Neural cell (in vitro differentiated cells): Measurements from ENCODE around the gene KRT27.

ENCODE experiments used
- CTCF ChIP-seq: fragments of 450-650 bp; IDR thresholded peaks from 2 replicates; pipeline ENCODE4 v1.5.1; 2014; ENCODE audit warnings: antibody characterized with exemption, mild to moderate bottlenecking, moderate library complexity; ENCODE audit not compliant: poor library complexity, severe bottlenecking
- EP300 ChIP-seq: fragments of 450-650 bp; conservative IDR thresholded peaks from 2 replicates; pipeline ENCODE4 v1.6.1; 2014; ENCODE audit warnings: antibody characterized with exemption, mild to moderate bottlenecking, moderate library complexity; ENCODE audit not compliant: poor library complexity, severe bottlenecking
- RAD21 ChIP-seq: fragments of 450-650 bp; conservative IDR thresholded peaks from 2 replicates; pipeline ENCODE4 v1.6.1; 2014; ENCODE audit warnings: antibody characterized with exemption, mild to moderate bottlenecking, moderate library complexity

GRCh38 chr17:40793832-40794231 lies 11.5 kb upstream of the KRT27 start:
- TF ChIP-seq CTCF, result no peak
- TF ChIP-seq EP300, result no peak
- TF ChIP-seq RAD21, result no peak
